Stimulated activated CD4-positive, alpha-beta T cell treated with anti-CD3 and anti-CD28 coated beads, Interleukin-4, amount 100 ng/mL, for 4 hours (primary cell): Measurements from ENCODE around the gene PRRG2.

Experiments used
- DNase-seq, 2 experiments: peaks; one replicate each; pipeline ENCODE4 v3.0.0-alpha.2; 2020

The PRRG2 gene

DNA sequence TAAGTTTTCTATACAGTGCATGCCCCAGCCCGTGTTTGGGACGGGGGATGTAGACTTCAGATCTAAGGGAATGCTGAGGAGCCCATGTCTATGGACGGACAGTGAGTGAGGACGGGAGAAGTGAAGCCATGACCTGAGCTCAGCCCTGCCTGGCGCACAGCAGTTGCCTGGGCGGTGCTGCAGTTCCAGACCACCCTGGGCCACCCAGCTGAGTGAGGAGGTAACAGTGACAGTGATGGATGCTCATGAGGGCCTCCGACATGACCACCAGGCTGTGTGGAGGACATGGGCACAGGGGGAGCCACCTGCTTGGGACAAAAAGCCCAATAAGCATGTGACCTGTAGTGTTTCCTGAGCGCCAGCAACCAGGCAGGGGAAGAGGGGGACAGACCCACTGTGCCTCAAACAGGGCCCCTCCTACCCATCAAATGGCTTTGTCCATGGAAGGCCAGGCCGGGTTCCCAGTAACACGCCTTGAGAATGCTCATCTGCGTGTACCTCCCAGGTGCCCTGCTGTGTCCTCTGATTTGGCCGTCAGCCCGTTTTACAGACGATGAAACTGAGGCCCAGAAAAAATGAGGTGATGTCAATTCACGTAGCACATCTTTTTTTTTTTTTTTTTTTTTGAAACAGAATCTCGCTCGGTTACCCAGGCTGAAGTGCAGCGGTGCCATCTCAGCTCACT is 23.3 kb upstream of the PRRG2 start:
- DNase-seq, result no peak

DNA sequence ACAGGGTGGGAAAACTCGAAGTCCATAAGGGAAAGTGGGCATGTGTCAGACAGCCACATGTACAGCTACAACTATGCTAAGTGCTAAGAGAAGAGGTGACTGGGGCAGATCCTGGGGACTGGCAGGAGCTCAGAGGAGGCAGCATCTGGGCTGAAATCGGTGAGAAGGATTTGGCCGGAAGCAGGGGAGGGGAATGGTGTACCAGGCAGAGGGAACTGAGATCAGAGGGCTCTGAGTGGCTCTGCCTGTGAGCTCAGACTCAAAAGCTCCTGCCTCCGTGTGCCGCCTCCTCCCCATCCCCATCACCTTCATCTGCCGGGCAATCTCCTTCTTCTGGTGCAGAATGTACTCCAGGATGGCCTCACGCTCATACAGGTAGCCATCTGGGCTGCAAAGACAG is 22.5 kb upstream of the PRRG2 start:
- DNase-seq, result no peak

DNA sequence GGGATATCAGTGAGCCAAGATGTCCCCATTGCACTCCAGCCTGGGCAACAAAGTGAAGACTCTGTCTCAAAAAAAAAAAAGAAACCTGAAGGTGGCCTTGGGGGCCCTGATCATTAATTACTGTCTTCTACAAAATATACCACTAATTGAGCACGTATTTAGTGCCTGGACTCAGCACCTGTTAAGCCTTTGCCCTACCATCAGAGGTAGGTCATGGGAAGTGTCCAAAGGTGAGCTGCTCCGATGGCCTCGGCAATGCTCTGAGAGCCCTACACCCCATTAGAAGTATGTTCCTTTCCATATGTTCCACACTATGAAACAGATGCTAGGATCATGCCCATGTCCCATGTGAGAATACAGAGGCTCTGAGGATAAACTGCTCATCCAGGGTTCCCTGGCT is 21.7 kb upstream of the PRRG2 start:
- DNase-seq, result no peak

DNA sequence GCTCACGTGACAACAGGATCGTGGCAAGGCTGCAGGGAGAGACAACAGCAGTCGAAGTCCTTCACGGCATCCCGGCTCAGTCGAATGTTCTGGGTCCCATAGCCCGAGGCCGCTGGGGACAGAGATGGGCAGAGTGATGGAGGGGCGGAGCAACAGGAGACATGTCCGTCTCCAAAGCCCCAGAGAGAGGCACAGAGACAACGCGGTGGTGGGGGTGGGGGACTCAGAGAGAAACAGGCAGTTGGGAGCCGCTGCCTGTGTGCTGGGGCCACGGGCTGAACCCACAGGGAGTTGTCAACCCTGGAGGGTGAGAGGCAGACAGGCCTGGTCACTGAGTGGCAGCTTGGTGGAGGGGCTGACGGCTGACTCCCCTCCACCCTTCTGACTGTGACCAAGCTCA is 21.2 kb upstream of the PRRG2 start:
- DNase-seq, result no peak

DNA sequence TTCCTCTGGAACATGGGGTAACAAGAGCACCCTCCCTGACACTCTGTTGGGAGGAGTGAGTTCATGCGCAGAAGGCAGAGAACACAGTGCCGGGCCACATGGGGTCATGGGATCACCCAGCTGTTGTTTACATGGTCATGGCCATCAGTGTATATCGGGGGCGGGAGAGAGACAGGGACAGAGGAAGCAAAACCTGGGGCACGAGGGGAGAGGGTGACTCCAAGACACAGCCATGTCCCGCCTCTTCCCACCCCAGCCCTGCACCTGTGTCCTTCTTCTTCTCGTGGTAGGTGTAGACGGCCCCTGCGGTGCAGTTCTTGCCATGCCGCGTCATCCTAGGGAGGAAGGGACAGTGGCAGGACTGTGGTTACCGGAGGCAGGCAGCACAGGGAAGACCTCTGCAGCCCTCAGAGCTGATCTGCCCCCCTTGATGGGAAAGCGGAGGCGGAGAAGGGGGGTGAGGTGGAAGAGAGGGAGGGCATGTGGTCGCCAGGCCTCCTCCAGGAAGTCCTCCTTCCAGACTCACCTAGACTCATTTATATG is 20.7 kb upstream of the PRRG2 start:
- DNase-seq, result peak in 1 of 2 experiments; percentile 52

DNA sequence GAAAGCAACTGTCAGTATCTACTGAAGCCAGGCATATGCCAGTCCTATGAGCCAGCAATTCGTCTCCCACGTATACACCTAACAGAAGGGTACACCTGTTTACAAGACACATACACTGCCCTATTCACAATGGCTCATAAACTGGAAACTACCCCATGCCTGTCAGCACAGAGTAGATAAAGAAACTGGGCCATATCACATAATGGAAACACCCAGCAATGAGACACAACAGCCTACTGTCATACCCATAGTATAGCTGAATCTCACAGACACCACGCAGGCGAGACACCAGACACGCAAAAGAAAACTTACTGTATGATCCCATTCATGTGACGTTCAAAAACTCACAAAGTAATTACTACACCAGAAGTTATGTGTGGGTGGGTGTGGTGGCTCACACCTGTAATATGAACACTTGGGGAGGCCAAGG is 16.5 kb upstream of the PRRG2 start:
- DNase-seq, result peak in 1 of 2 experiments; percentile 64

DNA sequence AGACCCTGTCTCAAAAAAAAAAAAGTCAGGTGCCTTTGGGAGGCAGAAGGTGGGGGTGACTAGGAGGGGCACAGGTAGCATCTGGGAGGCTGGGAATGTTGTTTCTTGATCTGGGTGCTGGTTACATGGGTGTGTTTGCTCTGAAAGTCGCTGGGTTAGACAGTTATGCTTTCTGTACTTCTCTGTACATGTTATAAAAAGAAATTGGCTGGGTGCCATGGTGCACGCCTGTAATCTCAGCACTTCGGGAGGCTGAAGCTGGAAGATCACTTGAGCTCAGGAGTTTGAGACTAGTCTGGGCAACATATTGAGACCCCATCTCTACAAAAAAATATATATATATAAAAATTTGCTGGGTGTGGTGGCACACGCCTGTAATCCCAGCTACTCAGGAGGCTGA is 15.9 kb upstream of the PRRG2 start:
- DNase-seq, result no peak

DNA sequence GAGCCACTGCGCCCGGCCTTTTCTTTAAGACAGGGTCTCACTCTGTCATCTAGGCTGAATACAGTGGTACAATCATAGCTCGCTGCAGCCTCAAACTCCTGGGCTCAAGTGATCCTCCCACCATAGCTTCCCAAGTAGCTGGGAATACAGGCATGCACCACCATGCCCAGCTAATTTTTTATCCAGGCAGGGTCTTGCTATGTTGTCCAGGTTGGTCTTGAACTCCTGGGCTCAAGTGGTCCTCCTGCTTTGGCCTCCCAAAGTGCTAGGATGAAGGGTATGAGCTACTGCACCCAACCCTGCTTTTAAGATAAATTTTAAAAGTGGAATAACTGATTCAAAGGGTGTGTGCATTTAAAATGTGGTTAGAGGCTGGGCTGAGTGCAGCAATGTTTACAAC is 14.8 kb upstream of the PRRG2 start:
- no peak for DNase-seq

DNA sequence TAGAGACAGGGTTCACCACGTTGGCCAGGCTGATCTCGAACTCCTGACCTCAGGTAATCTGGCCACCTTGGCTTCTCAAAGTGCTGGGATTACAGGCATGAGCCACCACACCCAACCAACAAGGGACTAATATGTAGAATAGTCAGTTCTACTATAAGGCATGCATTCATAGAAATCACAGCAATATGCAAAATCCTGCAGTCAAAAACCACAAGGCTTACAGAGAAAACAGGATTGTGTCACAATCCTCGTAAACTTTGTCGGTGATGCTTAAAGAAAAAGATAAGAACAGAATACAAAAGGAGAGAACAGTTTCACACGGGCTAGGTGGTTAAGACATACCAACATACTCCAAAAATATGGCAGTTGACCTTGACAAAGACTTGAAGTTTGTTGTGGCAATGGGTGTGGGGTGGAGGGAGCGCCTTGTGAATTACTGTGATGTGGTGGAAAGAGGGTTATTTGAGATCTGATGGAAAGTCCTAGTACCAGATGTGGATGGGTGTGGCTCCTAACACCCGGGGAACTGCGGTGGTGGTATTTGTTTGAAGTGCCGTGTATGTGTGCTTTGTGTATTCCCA is 13.2 kb upstream of the PRRG2 start:
- DNase-seq, result peak in 1 of 2 experiments; percentile 66

DNA sequence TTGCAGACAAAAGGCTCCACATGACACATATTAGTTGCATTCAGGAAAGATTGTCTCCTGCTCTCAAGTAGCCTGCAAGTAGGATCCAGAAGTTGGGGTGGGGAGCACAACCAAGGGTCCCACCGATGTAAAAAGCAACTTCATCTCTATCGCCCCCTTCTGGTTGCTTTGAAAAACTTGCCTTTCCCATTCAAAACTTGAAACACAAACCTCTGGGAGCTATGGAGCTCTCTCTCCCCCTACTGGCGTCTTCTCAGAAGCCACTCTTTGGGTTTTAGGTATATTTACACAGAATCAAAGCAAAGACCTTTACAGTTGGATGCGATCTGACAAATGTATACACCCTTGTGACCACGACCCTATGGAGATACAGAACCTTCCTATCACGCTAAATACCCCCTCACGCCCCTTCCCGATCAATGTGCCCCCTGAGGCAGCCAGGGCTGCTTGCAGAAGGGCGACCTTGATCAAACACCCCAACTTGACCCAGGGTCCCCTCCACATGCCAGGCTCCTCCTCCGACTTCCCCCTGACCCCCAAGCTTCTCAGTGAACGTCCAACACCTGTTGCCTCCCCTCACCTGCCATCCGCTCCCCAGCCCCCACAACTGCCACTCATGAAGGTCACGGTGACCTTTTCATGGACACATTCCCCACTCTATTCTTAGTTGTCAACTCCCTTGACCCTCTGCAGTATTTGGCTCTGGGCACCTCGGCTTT is 10.8 kb upstream of the PRRG2 start:
- peak in 1 of 2 experiments; percentile 66 for DNase-seq

DNA sequence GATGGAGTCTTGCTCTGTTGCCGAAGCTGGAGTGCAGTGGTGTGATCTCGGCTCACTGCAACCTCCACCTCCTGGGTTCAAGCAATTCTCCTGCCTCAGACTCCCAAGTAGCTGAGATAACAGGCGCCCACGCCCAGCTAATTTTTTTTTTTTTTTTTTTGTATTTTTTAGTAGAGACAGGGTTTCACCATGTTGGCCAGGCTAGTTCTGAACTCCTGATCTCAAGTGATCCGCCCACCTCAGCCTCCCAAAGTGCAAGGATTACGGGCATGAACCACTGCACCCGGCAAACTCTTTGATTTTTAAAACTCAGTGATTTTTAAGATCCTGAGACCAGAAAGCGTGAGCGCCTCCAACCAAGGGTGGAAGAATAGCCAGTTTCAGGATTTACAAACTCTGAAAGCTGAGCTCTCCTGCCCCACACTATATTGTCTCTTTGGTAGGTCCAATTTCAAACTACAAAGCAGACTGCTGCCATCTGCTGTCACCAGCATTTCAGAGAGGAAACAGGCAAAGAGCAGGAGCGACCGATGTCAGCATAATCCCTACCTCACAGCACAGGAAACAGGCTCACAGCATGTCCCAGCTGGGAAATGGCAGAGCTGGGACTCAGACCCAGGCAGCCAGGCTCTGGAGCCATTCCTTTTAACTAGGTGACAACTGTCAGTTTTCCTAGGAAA is 10.0 kb upstream of the PRRG2 start:
- DNase-seq, result peak in 1 of 2 experiments; percentile 40

DNA sequence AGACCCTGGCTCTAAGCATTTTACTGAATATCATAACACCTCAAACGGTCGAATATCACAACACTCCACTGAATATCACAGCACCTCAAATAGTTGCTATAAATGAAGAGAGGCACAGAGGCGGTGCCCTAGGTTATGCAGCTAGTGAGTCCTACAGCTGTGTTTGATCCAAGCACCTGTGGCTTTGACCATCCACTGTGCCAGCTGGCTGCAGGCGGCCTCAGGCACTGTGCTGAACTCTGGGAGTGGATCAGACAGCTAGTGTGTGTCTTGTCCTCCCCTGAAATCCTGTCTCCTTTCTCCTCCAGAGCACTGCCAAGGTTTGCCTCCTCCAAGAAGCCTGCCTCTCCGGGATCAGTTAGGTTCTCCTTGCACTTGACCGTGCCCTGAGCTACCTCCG is 8.1 kb upstream of the PRRG2 start:
- no peak for DNase-seq

DNA sequence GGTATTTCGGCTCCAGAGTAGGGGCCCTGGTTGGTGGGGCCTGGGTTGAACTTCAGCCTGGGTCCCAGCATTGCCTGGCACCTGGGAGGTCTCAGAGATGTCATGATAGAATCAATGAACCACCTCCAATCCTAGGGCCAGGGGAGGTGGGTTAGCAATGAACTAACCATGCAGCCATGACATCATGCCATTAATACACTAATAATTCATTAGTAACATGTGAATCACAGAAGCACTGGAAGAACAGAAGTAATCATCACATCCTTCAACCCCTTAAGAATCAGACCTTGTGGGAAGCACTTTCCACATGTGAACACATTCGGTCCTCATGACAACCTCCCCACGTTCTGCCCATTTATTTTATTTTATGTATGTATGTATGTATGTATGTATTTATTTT is 7.7 kb upstream of the PRRG2 start:
- DNase-seq, result no peak

DNA sequence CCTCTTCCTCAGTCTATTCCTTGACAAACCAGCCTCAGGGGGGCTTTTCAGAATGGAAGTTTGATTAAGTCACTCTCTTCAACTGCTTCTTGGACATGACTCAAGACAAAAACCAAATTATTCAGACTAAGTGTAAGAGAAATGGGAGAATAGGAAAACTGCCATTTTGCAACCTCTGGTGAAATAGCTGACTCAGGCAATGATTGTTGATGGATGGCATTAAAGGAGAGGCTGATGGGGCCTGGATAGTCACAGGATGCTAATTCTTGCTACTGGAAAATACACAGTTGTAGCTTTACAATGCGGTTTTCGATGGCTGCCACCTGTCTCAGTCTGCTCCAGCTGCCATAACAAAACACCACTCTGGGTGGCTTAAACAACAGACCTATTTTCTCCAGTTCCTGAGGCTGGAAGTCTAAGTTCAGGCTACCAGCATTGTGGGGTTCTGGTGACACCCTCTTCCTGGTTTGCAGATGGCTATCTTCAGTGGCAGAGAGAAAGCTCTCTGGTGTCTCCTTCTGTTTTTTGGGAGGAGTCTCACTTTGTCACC is 6.8 kb upstream of the PRRG2 start:
- no peak for DNase-seq

DNA sequence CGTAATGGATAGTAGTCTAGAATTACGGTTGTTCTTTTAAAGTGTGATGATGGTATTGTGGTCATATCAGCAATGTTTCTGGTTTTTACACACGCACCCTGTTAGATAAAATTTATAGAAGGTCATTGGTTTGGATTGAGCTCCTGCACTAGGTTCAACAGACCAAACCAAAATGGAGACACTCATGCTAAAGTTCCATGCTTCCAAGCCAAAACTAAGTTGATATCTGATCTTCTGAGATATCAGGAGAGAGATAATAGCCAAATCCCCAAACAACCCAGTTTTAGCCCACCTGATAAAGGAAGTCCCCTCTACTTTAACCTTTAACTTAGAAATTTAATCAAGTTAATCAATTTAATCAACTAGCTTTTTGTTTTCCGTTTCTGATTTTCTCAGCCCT is 1.9 kb upstream of the PRRG2 start:
- DNase-seq, result no peak

DNA sequence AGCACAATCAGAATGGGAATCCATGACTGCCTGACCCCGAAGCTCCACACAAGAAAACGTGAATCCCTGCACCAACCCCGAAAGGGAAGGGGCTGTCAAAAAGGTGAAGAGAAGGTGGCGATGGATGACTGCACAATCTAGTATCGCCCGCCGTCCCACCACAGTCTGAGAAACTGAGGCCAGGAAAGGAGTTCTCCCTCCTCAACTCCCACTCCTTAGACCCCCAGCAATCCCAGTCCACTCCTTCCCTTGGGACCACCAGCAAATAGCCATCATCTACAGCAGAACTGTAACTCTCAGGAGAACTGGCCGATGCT is 1.2 kb upstream of the PRRG2 start:
- no peak for DNase-seq

DNA sequence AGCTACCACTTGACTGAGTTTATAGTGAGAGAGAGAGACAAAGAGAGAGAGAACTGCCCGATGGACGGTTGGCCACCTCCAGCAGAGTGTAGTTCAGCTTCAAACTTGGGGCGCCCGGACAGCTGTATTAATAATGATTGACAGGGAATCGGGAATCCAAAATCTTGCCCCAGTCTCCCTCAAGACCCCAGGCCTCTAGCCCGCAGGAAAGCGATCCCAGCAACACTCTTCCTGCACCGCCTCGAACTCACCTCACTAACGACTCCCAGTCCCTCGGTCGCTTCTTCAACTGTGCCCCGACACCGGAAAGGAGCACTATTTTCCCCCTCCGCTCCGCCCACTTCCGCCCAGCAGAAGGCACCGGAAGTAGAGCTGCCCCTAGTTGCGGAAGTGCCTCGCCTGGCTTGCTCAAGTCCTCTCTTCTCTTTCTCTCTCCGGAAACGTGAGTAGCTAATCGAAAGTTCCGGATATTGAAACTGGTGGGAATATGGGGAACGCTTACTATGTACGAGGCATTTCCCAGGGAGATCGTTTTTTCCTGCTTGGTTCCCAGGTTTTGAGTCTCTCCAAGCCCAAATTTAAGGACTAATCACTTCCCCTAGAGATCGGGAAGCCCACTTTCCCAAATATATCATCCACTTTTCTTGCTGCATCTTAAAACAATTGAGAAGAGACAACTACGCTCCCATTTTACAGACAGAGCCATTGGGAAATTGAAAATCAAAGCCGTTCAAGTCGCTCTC is 681 bp upstream of the PRRG2 start, which contains the start of gene NOSIP:
Gene NOSIP, minus strand, starts transcription at position 293 of the 743 bp plus-strand sequence. CDS start 19,865 bp downstream, outside the sequence.
- peak; percentile 92 to 96 for DNase-seq

DNA sequence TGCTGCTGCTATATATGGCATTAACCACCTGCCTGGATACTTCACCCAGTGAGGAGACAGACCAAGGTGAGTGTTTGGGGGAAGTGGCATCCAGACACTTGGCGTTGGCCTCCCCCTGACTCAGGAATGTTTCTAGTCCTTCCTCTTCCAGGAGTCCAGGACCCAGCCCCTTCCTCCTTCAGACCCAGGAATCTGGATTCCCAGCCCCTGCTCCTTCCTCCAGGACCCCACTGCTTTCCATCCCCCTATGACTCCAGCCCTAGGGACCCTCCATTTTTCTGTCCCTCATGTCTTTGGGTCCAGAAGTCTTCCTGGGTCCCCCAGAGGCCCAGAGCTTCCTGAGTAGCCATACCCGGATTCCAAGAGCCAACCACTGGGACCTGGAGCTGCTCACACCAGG is 2.1 kb downstream of the PRRG2 start:
- no peak for DNase-seq

DNA sequence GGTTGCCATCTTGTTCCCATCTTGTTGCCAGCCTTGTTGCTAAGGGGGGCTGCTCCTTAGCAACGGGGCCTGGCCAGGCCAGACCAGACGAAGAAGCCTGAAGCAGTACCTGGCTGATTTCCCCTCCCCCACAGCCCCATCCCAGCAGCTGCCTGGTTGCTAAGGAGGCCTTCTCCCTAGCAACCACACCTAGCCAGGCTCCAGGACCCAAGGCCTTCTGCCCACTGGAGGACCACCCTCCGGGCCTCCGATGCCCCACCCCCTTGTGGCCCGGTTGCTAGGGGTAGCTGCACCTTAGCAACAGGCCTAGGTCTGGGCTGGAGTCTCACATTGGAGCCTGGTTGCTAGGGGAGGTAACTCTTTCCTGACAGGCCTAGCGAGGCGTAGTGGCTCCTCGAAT is 3.9 kb downstream of the PRRG2 start:
- DNase-seq, result no peak

DNA sequence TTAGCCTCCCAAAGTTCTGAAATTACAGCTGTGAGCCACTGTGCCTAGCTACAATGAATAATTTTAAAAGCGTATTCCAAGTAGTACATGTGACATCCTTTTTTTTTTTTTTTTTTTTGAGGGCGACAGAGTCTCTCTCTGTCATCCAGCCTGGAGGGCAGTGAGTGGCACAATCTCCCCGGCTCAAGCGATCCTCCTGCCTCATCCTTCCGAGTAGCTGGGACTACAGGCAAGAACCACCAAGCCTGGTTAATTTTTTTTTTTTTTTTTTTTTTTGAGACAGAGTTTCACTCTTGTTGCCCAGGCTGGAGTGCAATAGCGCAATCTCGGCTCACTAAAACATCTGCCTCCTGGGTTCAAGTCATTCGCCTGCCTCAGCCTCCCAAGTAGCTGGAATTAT is 6.1 kb downstream of the PRRG2 start:
- DNase-seq, result no peak

DNA sequence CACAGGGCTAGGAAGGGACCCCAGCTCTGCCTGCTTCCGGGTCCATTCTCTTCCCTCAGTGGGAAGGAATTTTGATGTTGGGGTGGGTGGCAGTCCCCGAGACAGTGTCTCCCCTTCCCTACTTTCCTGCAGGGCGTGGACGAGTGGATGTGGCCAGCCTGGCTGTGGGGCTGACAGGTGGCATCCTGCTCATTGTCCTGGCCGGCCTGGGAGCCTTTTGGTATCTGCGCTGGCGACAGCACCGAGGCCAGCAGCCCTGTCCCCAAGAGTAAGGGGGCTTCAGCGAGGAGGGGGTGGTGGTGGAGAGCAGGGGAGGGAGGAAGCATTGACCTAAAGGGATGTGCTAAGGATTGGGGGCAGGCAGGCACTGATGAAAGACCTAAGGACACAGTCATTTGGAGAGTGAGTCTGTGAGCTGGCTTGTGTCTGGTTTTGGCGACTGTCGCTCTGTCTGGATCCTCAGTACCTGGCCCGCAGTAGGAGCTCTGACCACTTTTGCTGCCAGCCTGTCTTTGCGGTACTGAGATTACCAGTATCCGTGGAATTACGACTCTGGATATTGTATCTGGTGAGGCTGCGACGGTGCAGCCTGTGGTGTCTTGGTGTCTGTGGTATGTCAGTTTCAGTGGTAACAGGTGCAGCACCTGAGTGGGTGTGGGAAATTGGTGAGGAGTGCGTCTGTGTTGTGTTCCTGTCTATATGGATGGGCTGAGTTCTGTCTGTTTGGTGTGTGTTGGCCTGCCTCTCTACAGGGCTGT is 7.4 kb downstream of the PRRG2 start:
- peak in 1 of 2 experiments; percentile 44 for DNase-seq

DNA sequence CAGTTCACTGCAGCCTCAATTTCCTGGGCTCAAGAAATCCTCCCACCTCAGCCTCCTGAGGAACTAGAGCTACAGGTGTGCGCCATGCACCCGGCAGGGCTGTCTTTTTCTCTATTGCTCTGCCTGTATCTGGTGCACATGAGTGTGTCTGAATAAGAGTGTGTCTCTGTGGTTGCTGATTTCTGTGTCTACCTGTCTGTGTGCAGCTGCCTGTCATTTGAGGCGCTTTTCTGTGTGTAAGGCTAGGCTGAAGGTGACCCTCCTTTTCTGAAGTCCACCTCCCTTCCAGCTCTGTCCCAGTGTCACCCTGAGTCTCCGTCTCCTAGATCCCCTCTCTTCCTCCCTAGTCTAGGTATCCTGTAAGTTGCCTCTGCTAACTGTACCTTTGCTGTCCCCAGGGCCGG is 8.4 kb downstream of the PRRG2 start:
- no peak for DNase-seq
